D341Med (cell line): ENCODE results near the gene CPNE4.

Experiments
- DNase-seq: peaks from one replicate; pipeline ENCODE4 v3.0.0; 2012; ENCODE audit warnings: low spot score

Gene CPNE4

GRCh38 chr3:131596884-131597283 lies 437.9 kb downstream of the CPNE4 start:
- no peak for DNase-seq

GRCh38 chr3:131591394-131592014 lies 443.3 kb downstream of the CPNE4 start:
- no peak for DNase-seq

GRCh38 chr3:131586277-131586676 lies 448.5 kb downstream of the CPNE4 start:
- no peak for DNase-seq

DNA sequence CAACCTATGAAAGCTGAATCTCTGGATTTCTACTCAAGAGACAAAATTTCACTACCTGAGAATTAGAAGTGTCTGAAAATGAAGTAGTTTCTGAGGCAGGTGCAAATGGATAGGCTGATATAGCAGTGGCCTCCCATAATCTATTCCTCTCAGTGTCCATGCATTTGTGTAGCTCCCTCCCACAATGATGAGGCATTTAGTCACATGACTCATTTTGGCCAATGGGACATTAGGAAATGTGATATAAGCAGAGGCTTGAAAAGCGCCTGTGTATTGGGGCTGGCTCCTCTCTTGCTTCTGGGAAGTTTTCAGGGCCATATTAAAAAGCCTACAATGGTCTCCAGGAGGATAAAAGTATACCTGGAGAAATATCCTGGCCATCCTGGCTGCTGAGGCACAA lies 452.4 kb downstream of the CPNE4 start:
- DNase-seq = no peak

- DNase-seq = no peak
Measured at GRCh38 chr3:131568460-131568859, 466.4 kb downstream of the CPNE4 start.

- DNase-seq = no peak
Measured at GRCh38 chr3:131564812-131565211, 470.0 kb downstream of the CPNE4 start.

DNA sequence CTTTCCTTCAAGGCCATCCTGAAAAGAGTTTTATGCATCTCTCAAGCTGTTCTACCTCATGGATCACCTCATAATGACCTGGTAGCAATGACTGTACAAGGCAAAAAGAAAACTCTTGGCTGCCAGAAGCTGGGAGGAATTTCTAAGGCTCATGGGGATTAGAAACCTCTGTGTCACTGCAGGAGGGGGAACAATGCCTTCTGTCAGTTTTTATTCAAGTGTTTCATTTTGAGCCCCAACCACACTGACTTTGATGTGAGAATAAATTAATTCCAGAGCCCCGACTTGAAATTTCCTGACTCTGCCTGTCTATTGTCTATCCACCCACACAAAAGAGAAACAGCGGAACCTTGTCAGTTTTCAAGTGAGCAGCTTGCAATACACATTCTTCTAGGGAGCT lies 473.3 kb downstream of the CPNE4 start:
- no peak for DNase-seq

DNA sequence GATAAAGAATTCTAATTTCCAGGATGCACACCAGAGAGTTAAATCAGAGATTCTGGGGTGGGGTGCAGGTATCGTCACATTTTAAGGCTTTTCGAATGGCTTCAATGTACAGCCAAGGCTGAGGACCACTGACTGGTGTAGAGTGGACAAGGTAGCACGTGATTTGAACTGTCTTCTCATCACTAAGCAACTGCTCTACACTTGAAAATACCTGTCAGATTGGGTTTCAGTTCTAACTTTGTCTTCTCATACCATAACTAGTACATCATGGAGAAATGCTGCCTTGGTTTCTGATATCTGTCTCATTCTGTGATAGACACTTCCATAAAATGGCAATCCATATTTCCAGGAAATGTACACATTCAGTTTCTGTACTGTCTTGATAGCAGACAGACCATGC lies 474.0 kb downstream of the CPNE4 start:
- DNase-seq = no peak

- DNase-seq = no peak
Measured at GRCh38 chr3:131555456-131555855, 479.4 kb downstream of the CPNE4 start.

- no peak for DNase-seq
Measured at GRCh38 chr3:131553495-131554247, 481.1 kb downstream of the CPNE4 start.

DNA sequence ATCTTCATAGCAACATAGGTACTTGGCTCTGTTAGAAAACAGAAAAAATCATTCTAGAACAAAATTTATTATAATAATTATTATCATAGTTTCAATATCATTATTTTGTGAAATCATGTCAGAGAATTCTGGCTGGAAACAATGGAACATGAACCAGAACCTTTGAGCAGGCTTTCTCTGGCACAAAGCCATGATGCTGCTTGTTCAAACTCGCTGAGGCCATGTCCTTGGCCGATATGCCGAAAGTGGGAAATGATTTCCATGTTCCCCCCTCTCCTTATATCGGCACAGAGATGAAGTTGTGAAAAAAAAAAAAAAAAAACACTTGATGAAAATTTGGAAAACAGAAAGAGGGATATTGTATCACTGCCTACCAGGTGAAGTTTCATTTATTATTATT lies 483.1 kb downstream of the CPNE4 start:
- DNase-seq = no peak

DNA sequence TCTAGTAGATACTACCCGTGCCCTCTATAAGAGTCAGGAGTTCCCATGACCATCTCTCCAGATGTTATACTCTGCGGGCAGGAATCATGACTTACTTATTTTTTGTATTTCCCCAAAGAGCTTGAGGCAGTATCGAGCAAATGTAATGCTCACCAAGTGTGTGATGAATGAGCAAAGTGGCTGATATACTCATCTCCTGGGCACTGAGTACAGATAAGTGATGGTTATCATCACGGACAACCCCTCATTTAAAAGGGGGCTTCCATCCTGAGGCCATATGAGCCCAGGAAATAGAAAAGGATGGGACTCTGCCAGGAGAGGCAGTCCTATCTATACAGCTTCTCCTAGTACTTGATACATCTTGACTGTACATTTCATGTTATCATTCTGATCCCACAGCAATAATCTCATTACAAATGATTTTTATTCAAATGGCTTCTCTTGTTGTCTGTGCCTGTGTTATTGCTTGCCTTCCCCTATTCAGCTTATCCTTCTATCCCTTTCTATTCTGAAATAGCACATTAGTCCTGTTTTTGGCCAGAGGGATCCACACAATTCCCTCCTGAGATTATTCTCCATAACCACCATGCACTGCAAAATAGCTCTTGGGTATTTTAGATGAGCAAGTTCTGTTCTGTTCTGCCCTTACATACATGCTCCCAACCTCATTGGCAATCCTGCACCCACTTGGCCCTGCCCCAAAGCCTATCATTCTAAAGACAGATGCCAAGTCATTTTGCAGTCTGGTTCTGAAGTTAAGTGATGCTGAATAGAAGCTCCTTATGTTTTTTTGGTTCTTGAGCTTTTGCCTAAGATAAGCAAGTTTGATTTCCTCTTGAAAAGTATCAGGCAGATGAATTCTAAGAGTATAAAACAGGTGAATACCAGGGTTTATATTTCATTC lies 484.0 kb downstream of the CPNE4 start:
- no peak for DNase-seq

DNA sequence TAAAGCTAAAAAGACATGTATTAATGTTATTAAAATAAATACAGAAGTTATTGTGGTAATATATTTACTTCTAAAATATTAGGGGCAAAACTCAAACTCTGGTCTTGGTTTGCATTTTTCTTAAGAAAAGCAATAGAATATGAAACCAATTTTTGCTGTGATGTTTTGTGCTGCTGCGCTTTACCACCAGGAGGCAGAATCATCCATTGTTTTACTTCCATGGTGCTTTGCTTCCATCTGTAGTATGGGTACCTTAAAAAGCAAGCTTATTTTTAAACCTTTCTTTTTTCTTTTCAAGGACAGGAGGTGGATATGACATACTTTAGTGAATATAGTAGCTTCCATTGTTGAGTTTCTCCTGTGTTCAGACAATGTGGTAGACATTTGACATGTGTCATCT lies 485.5 kb downstream of the CPNE4 start:
- DNase-seq = no peak

DNA sequence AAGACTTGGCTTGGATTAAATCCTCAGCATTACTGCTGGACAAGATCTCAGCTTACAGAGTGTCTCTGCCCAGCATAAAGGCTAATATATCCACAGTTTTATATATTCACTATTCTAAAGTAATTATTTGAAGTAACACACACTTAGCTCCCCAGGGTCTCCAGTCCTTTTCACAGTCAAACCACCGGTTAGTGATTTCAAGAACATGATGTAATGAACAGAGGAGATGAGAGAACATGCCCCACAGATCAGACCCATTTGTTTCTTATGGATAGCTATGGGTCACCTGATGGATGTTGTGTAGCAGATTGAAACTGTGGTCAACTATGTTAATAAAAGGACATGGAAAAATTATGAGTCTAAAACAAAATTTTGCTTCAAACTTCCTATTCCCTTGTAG lies 487.2 kb downstream of the CPNE4 start:
- no peak for DNase-seq

DNA sequence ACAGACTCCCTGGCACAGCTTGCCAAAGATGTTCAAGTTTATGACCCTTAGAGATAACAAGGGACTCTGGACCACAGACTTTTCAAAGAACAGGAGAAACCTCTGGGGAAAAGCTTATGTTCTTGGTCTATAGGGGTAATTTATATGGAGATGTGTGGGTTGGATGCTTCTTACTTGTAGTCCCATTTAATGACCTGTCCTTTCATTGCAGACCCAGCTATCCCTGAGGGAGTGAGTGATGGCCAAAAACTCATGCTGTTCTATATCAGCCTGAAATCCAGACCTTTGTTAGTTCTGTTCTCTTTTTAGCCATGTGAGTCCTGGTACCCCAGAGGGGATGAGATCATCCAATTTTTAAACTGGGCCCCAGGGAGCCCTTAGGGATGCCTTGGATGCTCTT lies 488.4 kb downstream of the CPNE4 start:
- no peak for DNase-seq

DNA sequence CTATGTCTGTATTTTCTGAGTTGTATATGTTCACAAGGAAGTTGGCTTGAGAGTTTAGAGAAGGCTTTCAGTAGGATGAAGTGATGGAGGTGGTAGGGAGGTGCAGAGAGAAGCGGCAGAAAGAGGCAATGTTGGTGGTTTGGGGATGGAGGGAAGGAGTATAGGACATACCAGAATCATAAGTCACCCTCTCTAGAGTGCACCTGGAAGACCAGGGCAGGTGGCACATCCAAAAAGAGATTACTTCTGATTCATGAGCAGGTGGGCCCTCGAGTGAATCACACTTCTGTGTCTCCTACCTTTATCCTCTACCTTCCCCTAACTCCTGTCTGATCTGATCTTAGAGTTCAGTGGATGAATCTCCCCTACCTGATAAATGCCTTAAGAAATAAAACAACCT lies 490.3 kb downstream of the CPNE4 start:
- DNase-seq = no peak

- DNase-seq = no peak
Measured at GRCh38 chr3:131543714-131544113, 491.1 kb downstream of the CPNE4 start.

DNA sequence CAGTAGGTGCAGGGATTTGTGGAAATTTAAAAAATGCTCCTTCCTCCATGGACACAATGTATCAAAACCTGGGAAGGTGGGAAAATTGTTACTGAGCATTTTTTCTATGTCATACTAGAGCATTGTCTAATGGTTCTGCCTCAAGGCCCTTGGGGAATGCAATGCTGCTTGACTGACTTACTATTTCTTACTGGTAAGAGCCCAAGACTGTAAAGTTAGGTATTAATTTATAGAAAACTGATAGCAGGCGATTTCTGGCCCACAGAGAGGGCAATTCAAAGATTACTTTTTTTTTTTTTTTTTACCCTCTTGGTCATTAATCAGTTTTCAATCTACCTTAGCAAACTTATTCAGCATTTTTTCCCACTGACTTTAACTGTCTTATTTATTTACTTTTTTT lies 493.5 kb downstream of the CPNE4 start:
- DNase-seq = no peak

- no peak for DNase-seq
Measured at GRCh38 chr3:131540821-131541220, 494.0 kb downstream of the CPNE4 start.

DNA sequence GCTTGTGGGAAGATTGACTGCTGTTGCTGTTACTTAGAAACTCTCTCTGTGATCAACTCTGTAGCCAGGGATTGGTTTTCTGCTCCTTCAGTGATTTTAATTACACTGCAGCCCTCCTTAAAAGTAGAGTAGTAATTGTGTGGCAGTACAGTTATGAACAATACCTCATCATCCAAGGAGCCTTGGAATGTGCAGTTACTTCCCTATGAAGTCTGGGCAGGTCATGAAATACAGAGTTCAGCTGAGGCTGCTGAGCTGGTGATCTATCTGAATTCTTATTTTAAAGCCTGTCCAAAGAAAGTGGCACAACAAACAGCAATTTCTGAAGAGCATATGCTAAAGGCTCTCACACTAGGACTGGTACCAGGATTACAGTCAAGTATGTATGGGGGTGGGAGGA lies 494.7 kb downstream of the CPNE4 start:
- no peak for DNase-seq

GRCh38 chr3:131538968-131539367 lies 495.8 kb downstream of the CPNE4 start:
- no peak for DNase-seq

DNA sequence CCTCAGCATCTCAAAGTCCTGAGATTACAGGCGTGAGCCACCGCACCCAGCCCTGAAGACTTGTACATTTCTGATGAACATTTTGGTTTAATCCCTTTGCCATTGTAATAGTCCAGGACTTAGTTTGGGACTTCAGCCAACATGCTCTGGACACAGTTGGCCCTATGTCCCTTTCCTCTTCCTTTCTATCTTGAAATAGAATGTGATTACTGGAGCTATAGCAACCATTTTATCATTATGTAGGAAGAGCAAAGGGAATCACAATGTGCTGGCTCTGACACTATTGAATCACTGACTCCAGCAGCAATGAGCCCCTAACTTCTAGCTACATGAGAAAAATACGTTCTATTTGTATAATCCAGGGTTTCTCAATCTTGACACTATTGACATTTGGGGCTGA lies 497.3 kb downstream of the CPNE4 start:
- DNase-seq = no peak

DNA sequence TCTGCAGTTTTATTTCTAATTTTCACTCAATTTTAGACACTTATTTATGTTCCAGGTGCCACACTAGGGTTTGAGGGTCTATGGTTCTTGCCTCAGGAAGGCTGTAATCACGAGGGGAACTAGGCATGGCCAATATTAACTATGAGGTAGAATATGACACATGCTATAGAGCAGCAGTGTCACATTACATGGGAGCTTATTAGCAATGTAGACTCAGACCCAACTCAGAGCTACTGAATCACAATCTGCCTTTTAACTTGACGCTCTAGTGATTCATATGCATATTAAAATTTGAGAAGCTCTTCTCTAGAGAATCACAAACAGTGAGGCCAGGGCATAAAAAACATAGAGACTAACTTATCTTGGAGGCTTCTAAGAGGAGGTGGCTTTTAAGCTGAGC lies 499.2 kb downstream of the CPNE4 start:
- DNase-seq = no peak
